Measurements from ENCODE around the gene C1QL4.
"Not testable (repeated sequence)": the region's sequence is repeated elsewhere in the genome, so short reads cannot be mapped to it uniquely, and the experiment has no call there.

The C1QL4 gene

DNA sequence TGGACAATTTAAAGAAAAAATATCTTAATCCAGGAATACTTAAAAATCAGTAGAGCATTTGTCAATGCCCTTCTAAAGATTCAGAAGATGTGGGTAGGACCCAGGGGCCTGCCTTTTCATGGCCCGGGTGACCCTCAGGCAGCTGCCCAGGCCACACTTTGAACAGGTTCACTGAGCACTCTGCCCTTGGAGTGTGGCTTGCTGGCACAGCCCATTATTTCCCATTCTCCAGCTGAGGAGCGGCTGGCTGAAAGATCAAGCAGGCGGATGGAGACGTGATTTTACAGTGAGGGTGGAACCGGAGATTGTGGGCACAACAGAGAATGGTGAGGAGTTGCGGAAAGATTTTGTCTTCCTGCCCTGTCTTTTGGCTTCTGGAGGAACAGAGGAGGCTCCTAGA, 49.1 kb downstream of the C1QL4 start:
- no peak for DNase-seq (ENCODE audit: low read depth in 2 of 2)
- H3K4me3 ChIP-seq (replicated peaks in 1 of 2; ENCODE audit: low read depth in 2 of 2, low read length in 2 of 2), result no peak overlapping the region
- TF ChIP-seq, protein P1, sequence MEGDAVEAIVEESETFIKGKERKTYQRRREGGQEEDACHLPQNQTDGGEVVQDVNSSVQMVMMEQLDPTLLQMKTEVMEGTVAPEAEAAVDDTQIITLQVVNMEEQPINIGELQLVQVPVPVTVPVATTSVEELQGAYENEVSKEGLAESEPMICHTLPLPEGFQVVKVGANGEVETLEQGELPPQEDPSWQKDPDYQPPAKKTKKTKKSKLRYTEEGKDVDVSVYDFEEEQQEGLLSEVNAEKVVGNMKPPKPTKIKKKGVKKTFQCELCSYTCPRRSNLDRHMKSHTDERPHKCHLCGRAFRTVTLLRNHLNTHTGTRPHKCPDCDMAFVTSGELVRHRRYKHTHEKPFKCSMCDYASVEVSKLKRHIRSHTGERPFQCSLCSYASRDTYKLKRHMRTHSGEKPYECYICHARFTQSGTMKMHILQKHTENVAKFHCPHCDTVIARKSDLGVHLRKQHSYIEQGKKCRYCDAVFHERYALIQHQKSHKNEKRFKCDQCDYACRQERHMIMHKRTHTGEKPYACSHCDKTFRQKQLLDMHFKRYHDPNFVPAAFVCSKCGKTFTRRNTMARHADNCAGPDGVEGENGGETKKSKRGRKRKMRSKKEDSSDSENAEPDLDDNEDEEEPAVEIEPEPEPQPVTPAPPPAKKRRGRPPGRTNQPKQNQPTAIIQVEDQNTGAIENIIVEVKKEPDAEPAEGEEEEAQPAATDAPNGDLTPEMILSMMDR (IDR thresholded peaks at IDR 0.05; ENCODE audit: low read depth, low read length), result no peak

GRCh38 chr12:49284672-49285071, 52.3 kb downstream of the C1QL4 start:
- no peak for DNase-seq (ENCODE audit: low read depth in 2 of 2)
- TF ChIP-seq, protein P1 (IDR thresholded peaks at IDR 0.05; ENCODE audit: low read depth, low read length), result no peak
- H3K4me3 ChIP-seq (replicated peaks in 1 of 2; ENCODE audit: low read depth in 2 of 2, low read length in 2 of 2), result no peak overlapping the region

DNA sequence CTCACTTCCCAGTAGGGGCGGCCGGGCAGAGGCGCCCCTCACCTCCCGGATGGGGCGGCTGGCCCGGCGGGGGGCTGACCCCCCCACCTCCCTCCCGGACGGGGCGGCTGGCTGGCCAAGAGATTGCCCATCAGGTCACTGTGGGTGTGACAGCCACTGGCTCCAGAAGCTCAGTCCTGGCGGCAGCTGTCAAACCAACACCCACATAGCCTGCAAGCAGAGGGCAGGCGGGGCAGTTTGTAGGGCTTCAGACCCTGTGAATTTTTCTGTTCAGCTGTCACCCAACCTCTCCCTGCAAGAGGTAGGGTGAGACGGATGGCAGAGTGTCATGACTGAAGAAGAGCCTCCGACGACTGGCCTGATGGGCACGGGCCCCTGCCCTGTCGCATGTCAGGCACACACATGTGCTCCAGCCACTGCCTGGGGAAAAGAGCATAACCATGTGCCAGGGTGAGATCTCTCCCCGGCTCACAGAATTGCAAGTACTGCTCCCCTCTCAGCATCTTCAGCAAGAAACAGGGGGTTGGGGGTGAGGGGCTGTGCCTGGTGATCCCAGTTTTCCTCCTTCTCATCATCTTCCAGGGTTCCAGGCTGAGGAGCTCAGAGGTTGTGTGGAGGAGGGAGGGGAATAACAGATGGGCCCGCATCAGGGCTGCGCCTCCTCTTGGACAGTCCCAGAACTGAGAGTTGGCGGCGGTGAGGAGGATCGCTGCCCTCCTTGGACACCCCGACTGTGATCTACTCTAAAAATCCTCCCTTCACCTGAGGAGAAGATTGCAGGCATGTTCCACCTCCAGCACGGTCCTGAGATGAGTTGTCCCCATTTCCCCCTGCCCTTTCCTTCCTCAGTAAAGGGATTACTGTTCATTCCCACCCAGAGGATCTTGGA, 53.2 kb downstream of the C1QL4 start:
- no peak for DNase-seq (ENCODE audit: low read depth in 2 of 2)
- TF ChIP-seq, protein P1 (IDR thresholded peaks at IDR 0.05; ENCODE audit: low read depth, low read length), result no peak
- H3K4me3 ChIP-seq (replicated peaks in 1 of 2; ENCODE audit: low read depth in 2 of 2, low read length in 2 of 2), result no peak overlapping the region

- DNase-seq (ENCODE audit: low read depth in 2 of 2); H3K4me3 ChIP-seq (replicated peaks in 1 of 2; ENCODE audit: low read depth in 2 of 2, low read length in 2 of 2): not testable (repeated sequence)
These were observed 54.1 kb downstream of the C1QL4 start for GRCh38 chr12:49282740-49283375.

Measured in cardiac fibroblast (primary cell).